MM.1S (cell line): ENCODE results near the gene TXN.

Experiments
- CTCF ChIP-seq: fragments of 300-600 bp; sonication (generic); IDR thresholded peaks from 2 replicates; pipeline ENCODE4 v1.5.1; 2016; ENCODE audit warnings: antibody characterized with exemption, low read length, mixed read lengths
- EZH2 ChIP-seq: fragments of 300-600 bp; sonication (generic); optimal IDR thresholded peaks from 2 replicates; pipeline ENCODE3; 2017; ENCODE audit warnings: low read depth, mild to moderate bottlenecking, antibody characterized with exemption, low read length, mixed read lengths

GRCh38 chr9:110259566-110259965, 3.3 kb upstream of the TXN start:
- no peak for TF ChIP-seq CTCF
- no peak for TF ChIP-seq EZH2
